Brain microvascular endothelial cell (primary cell): ENCODE results near the gene TULP1.
"Not testable (repeated sequence)": the region's sequence is repeated elsewhere in the genome, so short reads cannot be mapped to it uniquely, and the experiment has no call there.

Experiments
- DNase-seq: peaks from one replicate; pipeline ENCODE4 v3.0.0-alpha.2; 2020
- H3K27ac ChIP-seq: fragments of 250-450 bp; sonication (Bioruptor Pico); 2 replicates; pipeline ENCODE4 v1.5.1; 2020; ENCODE audit warnings: mild to moderate bottlenecking, moderate library complexity
- H3K27me3 ChIP-seq: fragments of 250-450 bp; sonication (Bioruptor Pico); replicated peaks from 2 replicates; pipeline ENCODE4 v1.5.1; 2020; ENCODE audit warnings: mild to moderate bottlenecking
- H3K36me3 ChIP-seq: fragments of 250-450 bp; sonication (Bioruptor Pico); replicated peaks from 2 replicates; pipeline ENCODE4 v1.5.1; 2020; ENCODE audit warnings: mild to moderate bottlenecking
- H3K4me3 ChIP-seq: 2 replicates; pipeline ENCODE4 v1.5.1; 2011; ENCODE audit warnings: low read depth, mild to moderate bottlenecking, control low read depth, low read length, moderate library complexity
- in situ Hi-C: cut with HindIII; loops from 2 replicates; pipeline ENCODE4 v1.10.0; 2017; ENCODE audit warnings: low sequenced_read_pairs, low pct_ligation_motif_present
- TF ChIP-seq, protein P1 (sequence below): IDR thresholded peaks from 2 replicates; pipeline ENCODE4 v1.5.1; 2011; ENCODE audit warnings: low read depth, mild to moderate bottlenecking, moderate library complexity, low read length, control low read depth, inconsistent platforms; ENCODE audit errors: missing control alignments

Gene TULP1

DNA sequence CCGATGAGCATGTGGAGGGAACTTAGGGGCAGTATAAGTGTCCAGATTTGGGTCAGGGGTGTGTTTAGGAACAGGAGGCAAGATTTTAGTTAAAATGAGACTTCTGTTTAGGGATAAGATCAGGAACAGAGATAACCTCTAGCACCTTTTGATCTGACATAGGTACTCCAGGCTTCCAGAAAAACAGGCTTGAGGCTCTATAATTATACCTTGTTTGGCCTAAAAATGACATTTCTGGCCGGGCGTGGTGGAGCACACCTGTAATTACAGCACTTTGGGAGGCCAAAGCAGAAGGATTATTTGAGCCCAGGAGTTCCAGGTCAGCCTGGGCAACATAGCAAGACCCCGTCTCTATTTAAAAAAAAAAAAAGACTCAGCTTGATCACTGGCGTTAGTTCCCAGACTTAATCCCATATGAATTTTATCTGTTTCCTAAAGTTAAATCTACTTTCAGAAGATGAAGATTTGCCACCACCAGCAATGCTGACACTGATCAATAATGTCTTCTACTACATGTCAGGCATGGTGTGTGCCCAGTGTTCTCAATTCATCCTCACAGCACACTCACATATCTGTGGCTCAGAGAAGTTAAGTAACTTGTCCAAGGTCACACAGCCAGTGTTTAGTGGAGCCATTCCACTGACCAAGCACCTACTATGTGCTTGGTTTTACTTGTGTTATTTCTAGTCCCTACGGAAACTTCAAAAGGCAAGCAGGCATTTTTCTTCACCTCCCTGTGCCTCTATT is 6.0 kb upstream of the TULP1 start:
- TF ChIP-seq, protein P1, sequence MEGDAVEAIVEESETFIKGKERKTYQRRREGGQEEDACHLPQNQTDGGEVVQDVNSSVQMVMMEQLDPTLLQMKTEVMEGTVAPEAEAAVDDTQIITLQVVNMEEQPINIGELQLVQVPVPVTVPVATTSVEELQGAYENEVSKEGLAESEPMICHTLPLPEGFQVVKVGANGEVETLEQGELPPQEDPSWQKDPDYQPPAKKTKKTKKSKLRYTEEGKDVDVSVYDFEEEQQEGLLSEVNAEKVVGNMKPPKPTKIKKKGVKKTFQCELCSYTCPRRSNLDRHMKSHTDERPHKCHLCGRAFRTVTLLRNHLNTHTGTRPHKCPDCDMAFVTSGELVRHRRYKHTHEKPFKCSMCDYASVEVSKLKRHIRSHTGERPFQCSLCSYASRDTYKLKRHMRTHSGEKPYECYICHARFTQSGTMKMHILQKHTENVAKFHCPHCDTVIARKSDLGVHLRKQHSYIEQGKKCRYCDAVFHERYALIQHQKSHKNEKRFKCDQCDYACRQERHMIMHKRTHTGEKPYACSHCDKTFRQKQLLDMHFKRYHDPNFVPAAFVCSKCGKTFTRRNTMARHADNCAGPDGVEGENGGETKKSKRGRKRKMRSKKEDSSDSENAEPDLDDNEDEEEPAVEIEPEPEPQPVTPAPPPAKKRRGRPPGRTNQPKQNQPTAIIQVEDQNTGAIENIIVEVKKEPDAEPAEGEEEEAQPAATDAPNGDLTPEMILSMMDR: no peak
- H3K4me3 ChIP-seq: no peak overlapping the region
- in situ Hi-C loops: no loop called here
- no peaks in the 10 kb centered on the region for H3K36me3 ChIP-seq
- DNase-seq: no peak
- H3K27me3 ChIP-seq: no peaks in the 10 kb centered on the region
- H3K27ac ChIP-seq: no peak overlapping the region

DNA sequence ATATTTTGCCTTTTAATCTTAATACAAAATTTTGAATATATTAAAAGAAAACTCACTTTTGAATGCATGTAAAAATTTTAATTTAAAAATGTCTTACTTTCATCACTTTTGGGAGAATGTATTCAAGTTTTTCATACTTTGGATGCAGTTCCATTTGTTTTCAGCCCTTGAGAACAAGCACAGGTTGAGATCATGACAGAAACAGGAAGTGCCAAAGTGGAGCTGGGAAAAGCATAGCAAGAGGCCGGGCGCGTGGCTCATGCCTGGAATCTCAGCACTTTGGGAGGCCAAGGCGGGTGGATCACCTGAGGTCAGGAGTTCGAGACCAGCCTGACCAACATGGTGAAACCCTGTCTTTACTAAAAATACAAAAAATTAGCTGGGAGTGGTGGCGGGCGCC is 5.3 kb upstream of the TULP1 start:
- in situ Hi-C loops, H3K27me3 ChIP-seq, H3K36me3 ChIP-seq, H3K27ac ChIP-seq, DNase-seq, H3K4me3 ChIP-seq: not testable (repeated sequence)

DNA sequence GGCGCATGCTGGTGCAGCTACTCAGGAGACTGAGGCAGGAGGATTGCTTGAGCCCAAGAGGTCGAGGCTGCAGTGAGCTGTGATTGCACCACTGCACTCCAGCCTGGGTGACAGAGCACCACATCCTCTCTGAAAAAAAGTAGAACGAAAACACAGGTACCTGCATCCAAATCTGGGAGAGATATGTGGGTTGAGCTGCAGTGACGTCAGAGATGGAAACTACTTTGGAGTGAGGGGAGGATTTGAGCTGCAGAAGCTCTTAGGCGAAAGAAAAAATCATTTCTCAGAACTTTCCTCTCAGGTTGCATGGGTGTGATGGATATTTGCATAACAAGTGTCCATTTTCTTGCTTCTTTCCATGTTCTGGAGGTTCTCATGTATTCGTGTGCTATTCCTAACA is 4.0 kb upstream of the TULP1 start:
- H3K27me3 ChIP-seq: peaks cover under 1% of the 10 kb centered on the region
- no peak overlapping the region for H3K27ac ChIP-seq
- H3K4me3 ChIP-seq: no peak overlapping the region
- no peak for DNase-seq
- H3K36me3 ChIP-seq: no peaks in the 10 kb centered on the region
- TF ChIP-seq, protein P1: no peak
- in situ Hi-C loops: no loop called here

DNA sequence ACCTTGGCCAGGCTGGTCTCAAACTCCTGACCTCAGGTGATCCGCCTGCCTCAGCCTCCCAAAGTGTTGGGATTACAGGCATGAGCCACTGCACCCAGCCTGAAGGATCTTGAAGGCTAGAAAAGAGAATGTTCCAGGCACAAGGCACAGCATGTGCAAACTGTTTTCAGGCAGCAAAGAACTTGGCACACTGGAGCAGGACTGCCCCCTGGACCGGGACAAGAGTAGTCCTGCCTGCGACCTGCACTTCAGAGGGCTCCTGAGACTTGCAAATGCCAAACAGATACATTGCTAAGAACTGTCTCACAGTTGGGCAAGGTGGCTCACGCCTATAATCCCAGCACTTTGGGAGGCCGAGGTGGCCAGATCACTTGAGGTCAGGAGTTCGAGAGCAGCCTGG is 3.2 kb upstream of the TULP1 start:
- H3K27me3 ChIP-seq, in situ Hi-C loops, DNase-seq, H3K27ac ChIP-seq, H3K4me3 ChIP-seq, H3K36me3 ChIP-seq: not testable (repeated sequence)

DNA sequence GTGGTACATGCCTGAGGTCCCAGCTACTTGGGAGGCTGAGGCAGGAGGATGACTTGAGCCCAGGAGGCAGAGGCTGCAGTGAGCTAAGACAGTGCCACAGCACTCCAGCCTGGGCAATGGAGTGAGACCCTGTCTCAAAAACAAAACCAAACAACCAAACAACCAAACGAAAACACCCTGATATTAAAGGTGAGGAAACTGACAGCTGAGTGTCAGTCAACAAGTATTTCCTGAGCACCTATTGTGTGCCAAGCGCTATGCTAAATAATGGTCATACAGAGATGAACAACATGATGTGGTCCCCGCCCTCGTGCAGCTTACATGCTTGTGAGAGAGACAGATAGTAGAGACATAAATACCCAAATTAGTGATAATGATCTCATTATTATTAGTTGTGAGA is 1.9 kb upstream of the TULP1 start:
- no peak overlapping the region for H3K27ac ChIP-seq
- no peaks in the 10 kb centered on the region for H3K36me3 ChIP-seq
- DNase-seq: no peak
- no peak overlapping the region for H3K4me3 ChIP-seq
- in situ Hi-C loops: no loop called here
- TF ChIP-seq, protein P1: no peak
- peaks cover 9% of the 10 kb centered on the region for H3K27me3 ChIP-seq

DNA sequence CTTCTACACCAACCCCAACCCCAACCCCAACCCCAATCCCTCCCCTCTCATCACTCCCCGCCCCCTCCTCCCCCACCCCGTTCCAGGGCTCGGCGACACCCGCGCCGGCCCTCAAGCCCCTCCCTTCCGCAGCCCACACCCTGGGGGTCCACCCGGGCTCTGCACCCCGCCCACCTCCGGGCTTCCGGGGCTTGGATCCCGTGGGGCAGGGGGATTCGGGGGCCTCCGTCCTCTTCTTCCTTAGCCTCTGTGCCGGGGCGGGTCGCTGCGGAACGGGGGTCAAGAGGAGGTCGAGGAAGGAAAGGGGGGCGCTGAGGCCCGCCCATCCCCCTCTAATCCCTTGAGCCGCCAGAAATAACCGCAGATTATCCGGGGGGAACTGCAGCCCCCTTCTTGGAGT is 690 bp downstream of the TULP1 start:
- Histone ChIP-seq H3K27ac (no peak overlapping the region), H3K4me3 (no peak overlapping the region), H3K27me3 (peaks cover 9% of the 10 kb centered on the region), H3K36me3 (no peaks in the 10 kb centered on the region)
- in situ Hi-C loops: no loop called here
- no peak for DNase-seq
- TF ChIP-seq, protein P1: no peak

DNA sequence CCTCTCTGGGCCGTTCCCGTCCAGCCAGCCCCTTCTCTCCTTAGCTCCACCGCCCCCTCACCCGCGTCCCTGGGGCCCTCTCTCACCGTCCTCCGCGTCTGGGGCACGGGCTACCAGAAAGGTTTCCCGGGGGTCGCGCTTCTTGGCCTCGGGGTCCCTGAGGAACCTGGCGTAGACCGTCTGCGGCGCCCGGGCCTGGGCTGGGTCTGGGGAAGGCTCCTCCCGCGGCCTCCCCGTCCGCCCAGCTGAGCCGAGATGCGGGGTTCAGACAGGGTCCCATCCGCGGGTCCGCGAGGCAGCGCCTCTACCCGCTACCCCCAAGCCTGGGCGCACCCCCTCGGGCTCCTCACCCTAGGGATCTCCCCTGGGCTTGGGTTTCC is 1.1 kb downstream of the TULP1 start:
- H3K27ac ChIP-seq: no peak overlapping the region
- peaks cover 9% of the 10 kb centered on the region for H3K27me3 ChIP-seq
- H3K36me3 ChIP-seq: no peaks in the 10 kb centered on the region
- peak overlapping the region; percentile 30 for H3K4me3 ChIP-seq
- in situ Hi-C loops: no loop called here
- DNase-seq: no peak
- TF ChIP-seq, protein P1: no peak
